Endothelial cell of umbilical vein (primary cell): ENCODE measurements around the gene SDCCAG8.

Source experiments
- CTCF ChIP-seq, 2 donors: IDR thresholded peaks; 1 replicate in 1 of 2; 2 replicates in 1 of 2; pipeline ENCODE4 v1.5.1; 2011; ENCODE audit warnings: low read length in 2 of 2, mild to moderate bottlenecking in 2 of 2, moderate library complexity in 2 of 2, control low read depth in 1 of 2, inconsistent platforms in 1 of 2, low read depth in 1 of 2; ENCODE audit not compliant: insufficient read depth in 1 of 2; ENCODE audit errors: extremely low read depth in 1 of 2
- MYC ChIP-seq: IDR thresholded peaks from one replicate; pipeline ENCODE4 v1.6.1; 2011; ENCODE audit warnings: mild to moderate bottlenecking, low read depth, low read length
- POLR2A ChIP-seq: IDR thresholded peaks from 2 replicates; pipeline ENCODE4 v1.6.1; 2012; ENCODE audit warnings: low read depth, mild to moderate bottlenecking, control low read depth, low read length

GRCh38 chr1:243256590-243256989 is 749 bp downstream of the SDCCAG8 start:
- TF ChIP-seq CTCF (IDR thresholded peaks at IDR 0.05; ENCODE audit: extremely low read depth in 1 of 2, insufficient read depth in 1 of 2, low read depth in 1 of 2, low read length in 2 of 2): no peak
- TF ChIP-seq POLR2A: no peak
- no peak for TF ChIP-seq MYC
